Neural progenitor cell (in vitro differentiated cells): Measurements from ENCODE around the gene PLOD3.

ENCODE experiments used
- EZH2 ChIP-seq: fragments of 200-600 bp; sonication (generic); IDR thresholded peaks from 2 replicates; pipeline ENCODE4 v1.6.1; 2017; ENCODE audit warnings: antibody characterized with exemption, mild to moderate bottlenecking, moderate library complexity
- EZH2phosphoT487 ChIP-seq: fragments of 200-600 bp; sonication (generic); IDR thresholded peaks from 2 replicates; pipeline ENCODE4 v1.6.1; 2017; ENCODE audit warnings: antibody characterized with exemption
- TF ChIP-seq, protein P1 (sequence below): fragments of 200-600 bp; sonication (generic); IDR thresholded peaks from 2 replicates; pipeline ENCODE4 v1.5.1; 2017; ENCODE audit warnings: antibody characterized with exemption, mild to moderate bottlenecking

DNA sequence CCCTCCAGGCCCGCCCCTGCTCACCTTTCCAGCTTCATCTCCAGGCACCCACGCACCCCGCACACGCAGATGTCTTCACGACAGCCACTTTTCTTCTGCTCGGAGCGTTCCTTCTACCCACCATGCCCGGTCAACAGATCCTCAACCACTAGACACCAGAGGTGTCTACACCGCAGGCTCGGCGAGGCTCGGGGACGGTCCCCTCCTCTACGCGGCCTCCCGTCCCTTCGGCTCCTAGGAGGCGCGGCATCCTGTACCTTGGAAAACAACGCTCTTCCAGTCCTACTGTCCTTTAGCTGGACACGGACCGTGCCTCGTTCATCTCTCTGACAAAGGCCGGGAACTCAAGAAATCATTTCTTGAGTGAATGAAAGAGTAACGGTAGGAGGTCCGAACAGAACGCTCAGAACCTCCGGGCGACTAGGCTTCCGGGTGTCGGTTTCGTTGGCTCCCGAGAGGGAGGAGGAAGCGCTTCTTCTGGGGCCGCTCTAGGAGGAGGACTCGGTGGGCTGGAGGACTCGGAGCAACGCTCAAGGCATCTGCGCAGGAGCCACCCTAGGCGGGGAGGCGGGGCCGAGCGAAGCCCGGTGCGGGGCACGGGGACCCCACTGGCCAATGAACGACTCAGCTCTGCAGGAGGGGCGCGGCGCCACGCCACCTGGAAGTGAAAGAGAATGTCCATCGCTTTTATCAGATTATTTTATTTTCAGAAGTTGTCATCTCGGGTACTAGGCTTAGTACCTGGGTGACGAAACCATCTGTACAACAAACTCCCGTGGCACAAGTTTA lies 34.7 kb upstream of the PLOD3 start:
- TF ChIP-seq, protein P1, sequence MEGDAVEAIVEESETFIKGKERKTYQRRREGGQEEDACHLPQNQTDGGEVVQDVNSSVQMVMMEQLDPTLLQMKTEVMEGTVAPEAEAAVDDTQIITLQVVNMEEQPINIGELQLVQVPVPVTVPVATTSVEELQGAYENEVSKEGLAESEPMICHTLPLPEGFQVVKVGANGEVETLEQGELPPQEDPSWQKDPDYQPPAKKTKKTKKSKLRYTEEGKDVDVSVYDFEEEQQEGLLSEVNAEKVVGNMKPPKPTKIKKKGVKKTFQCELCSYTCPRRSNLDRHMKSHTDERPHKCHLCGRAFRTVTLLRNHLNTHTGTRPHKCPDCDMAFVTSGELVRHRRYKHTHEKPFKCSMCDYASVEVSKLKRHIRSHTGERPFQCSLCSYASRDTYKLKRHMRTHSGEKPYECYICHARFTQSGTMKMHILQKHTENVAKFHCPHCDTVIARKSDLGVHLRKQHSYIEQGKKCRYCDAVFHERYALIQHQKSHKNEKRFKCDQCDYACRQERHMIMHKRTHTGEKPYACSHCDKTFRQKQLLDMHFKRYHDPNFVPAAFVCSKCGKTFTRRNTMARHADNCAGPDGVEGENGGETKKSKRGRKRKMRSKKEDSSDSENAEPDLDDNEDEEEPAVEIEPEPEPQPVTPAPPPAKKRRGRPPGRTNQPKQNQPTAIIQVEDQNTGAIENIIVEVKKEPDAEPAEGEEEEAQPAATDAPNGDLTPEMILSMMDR, result no peak
- no peak for TF ChIP-seq EZH2
- no peak for TF ChIP-seq EZH2phosphoT487
